K562 (cell line): ENCODE results near the gene CFAP251. TPM values are rescaled to one million over a fixed set of nuclear protein-coding genes. Genes with fewer than 3 reads are reported as not detected.

Experiments used
- ATAC-seq: fragments of 200-7000 bp; cut with Tn5 transposase; 3 replicates; pipeline ENCODE4 v1.9.1; 2020; ENCODE audit warnings: moderate library complexity
- BruUV-seq: library from RNA; stranded (reverse); fragments of 400-500 nt; replicated peaks from 2 replicates; lab custom pipeline; 2021; lab: Mats Ljungman, UMichigan
- CTCF ChIA-PET: fragments of 300-600 bp; formaldehyde crosslinking; extraction: SDS; loops from one replicate; lab custom pipeline; 2021; ENCODE audit warnings: low intra/inter-chr PET ratio; lab: Yijun Ruan, JAX
- POLR2A ChIA-PET: fragments of 300-600, 350-650 bp; sonication (Branson Sonifier 250); formaldehyde crosslinking; extraction: SDS; loops from one replicate; lab custom pipeline; 2021; ENCODE audit warnings: antibody characterized with exemption, inconsistent platforms; lab: Yijun Ruan, JAX
- DNase-seq, 4 experiments: peaks; one replicate each; pipeline versions ENCODE4 v3.0.0 to v3.0.0-alpha.2; 2011 to 2018; ENCODE audit warnings: low spot score in 3 of 4, mixed read lengths in 3 of 4; ENCODE audit errors: extremely low read depth in 1 of 4
- FAIRE-seq: peaks from 2 replicates; lab custom pipeline; 2011; peaks lifted over from hg19 to GRCh38; lab: Jason Lieb, UNC
- H2AFZ ChIP-seq: 2 replicates; pipeline ENCODE4 v1.6.0; 2011; ENCODE audit warnings: low read depth, low read length, control low read depth, inconsistent platforms
- H3K27ac ChIP-seq: fragments of 200-600 bp; 3 replicates; pipeline ENCODE4 v1.8.0; 2011; ENCODE audit warnings: low read depth, mild to moderate bottlenecking, control low read depth, inconsistent platforms, low read length, moderate library complexity, mixed read lengths; ENCODE audit errors: extremely low read depth
- H3K27me3 ChIP-seq, 2 experiments: fragments of 300-600 bp in 1 of 2; 2 replicates in 1 of 2; 3 replicates in 1 of 2; pipeline versions ENCODE4 v1.6.0 to v1.8.0; 2011; ENCODE audit warnings: inconsistent platforms in 2 of 2, low read length in 2 of 2, mild to moderate bottlenecking in 1 of 2, mixed read lengths in 1 of 2, moderate library complexity in 1 of 2; ENCODE audit not compliant: control insufficient read depth in 2 of 2, insufficient read depth in 2 of 2
- H3K36me3 ChIP-seq: fragments of 300-600 bp; 3 replicates; pipeline ENCODE4 v1.8.0; 2011; ENCODE audit warnings: mild to moderate bottlenecking, low read length, inconsistent platforms; ENCODE audit not compliant: control insufficient read depth, insufficient read depth
- H3K4me1 ChIP-seq, 2 experiments: fragments of 200-600 bp in 1 of 2; replicated peaks in 1 of 2; 2 replicates in 1 of 2; 3 replicates in 1 of 2; pipeline versions ENCODE4 v1.5.1 to v1.8.0; 2011; ENCODE audit warnings: inconsistent platforms in 2 of 2, low read length in 2 of 2, mild to moderate bottlenecking in 1 of 2, mixed read lengths in 1 of 2, moderate library complexity in 1 of 2; ENCODE audit not compliant: control insufficient read depth in 2 of 2, insufficient read depth in 2 of 2
- H3K4me2 ChIP-seq: 2 replicates; pipeline ENCODE4 v1.6.1; 2011; ENCODE audit warnings: low read length, control low read depth, inconsistent platforms, mixed read lengths; ENCODE audit not compliant: insufficient read depth
- H3K4me3 ChIP-seq: fragments of 200-600 bp; sonication (generic), shearing (Covaris generic); 2 replicates; pipeline ENCODE4 v1.5.1; 2016; ENCODE audit warnings: control low read depth, inconsistent platforms
- H3K79me2 ChIP-seq: fragments of 200-600 bp; 3 replicates; pipeline ENCODE4 v1.8.0; 2011; ENCODE audit warnings: low read length, inconsistent platforms; ENCODE audit not compliant: control insufficient read depth, insufficient read depth
- H3K9ac ChIP-seq, 2 experiments: 2 replicates each; pipeline versions ENCODE4 v1.6.0 to v1.6.1; 2011; ENCODE audit warnings: low read depth in 2 of 2, low read length in 2 of 2, control low read depth in 1 of 2, inconsistent platforms in 1 of 2, mild to moderate bottlenecking in 1 of 2, mixed read lengths in 1 of 2; ENCODE audit not compliant: insufficient read depth in 1 of 2
- H3K9me1 ChIP-seq: one replicate; pipeline ENCODE4 v1.6.0; 2011; ENCODE audit warnings: inconsistent platforms, mild to moderate bottlenecking, low read length, moderate library complexity; ENCODE audit not compliant: control insufficient read depth, insufficient read depth
- H3K9me3 ChIP-seq: replicated peaks from 2 replicates; pipeline ENCODE4 v1.5.1; 2011; ENCODE audit warnings: low read depth, low read length, inconsistent platforms; ENCODE audit not compliant: control insufficient read depth, insufficient read depth
- H4K20me1 ChIP-seq: replicated peaks from 2 replicates; pipeline ENCODE4 v1.6.1; 2011; ENCODE audit warnings: low read length, inconsistent platforms, mixed read lengths; ENCODE audit not compliant: control insufficient read depth, insufficient read depth
- BRF1 ChIP-seq: IDR thresholded peaks from 3 replicates; pipeline ENCODE4 v1.6.1; 2011; ENCODE audit warnings: borderline replicate concordance, mild to moderate bottlenecking; ENCODE audit not compliant: insufficient read length; ENCODE audit errors: extremely low read depth
- BRF2 ChIP-seq: IDR thresholded peaks from 3 replicates; pipeline ENCODE4 v1.6.1; 2011; ENCODE audit warnings: borderline replicate concordance, mild to moderate bottlenecking; ENCODE audit not compliant: insufficient read length, insufficient read depth
- FOSL1 ChIP-seq: fragments of 200-800 bp; sonication (Bioruptor generic); conservative IDR thresholded peaks from 2 replicates; pipeline ENCODE4 v1.6.1; 2016; ENCODE audit warnings: missing genetic modification characterization, missing compliant biosample characterization
- MEF2A ChIP-seq: IDR thresholded peaks from 2 replicates; pipeline ENCODE4 v1.6.1; 2011; ENCODE audit warnings: low read depth, mild to moderate bottlenecking, low read length, moderate library complexity; ENCODE audit not compliant: control insufficient read depth
- MTF1 ChIP-seq: fragments of 250-450 bp; sonication (Bioruptor Pico); IDR thresholded peaks from 2 replicates; pipeline ENCODE4 v1.9.0; 2021; ENCODE audit warnings: moderate library complexity, mild to moderate bottlenecking, inconsistent platforms, borderline replicate concordance
- NFATC3 ChIP-seq: fragments of 450-650 bp; IDR thresholded peaks from 2 replicates; pipeline ENCODE4 v1.6.1; 2017; ENCODE audit warnings: mild to moderate bottlenecking
- RBM14 ChIP-seq: fragments of 200-400 bp; formaldehyde crosslinking; IDR thresholded peaks from 2 replicates; pipeline ENCODE4 v1.6.1; 2018; ENCODE audit warnings: low read depth, mild to moderate bottlenecking, low read length, moderate library complexity, borderline replicate concordance; ENCODE audit not compliant: insufficient read depth
- SETDB1 ChIP-seq: IDR thresholded peaks from one replicate; pipeline ENCODE4 v1.6.1; 2012; ENCODE audit warnings: low read length, control low read depth, inconsistent platforms
- SPI1 ChIP-seq: IDR thresholded peaks from 2 replicates; pipeline ENCODE4 v1.6.1; 2011; ENCODE audit warnings: low read depth, low read length, control low read depth, borderline replicate concordance
- SREBF1 ChIP-seq: fragments of 150-350 bp; IDR thresholded peaks from 2 replicates; pipeline ENCODE4 v1.6.1; 2014; ENCODE audit warnings: antibody characterized with exemption, low read depth, low read length, borderline replicate concordance
- VEZF1 ChIP-seq: fragments of 200-800 bp; sonication (Bioruptor generic); IDR thresholded peaks from 2 replicates; pipeline ENCODE4 v1.6.1; 2017; ENCODE audit warnings: missing genetic modification characterization, missing compliant biosample characterization
- ZC3H4 ChIP-seq: sonication (generic); formaldehyde crosslinking; IDR thresholded peaks from 2 replicates; pipeline ENCODE4 v1.9.0; 2021; ENCODE audit warnings: missing genetic modification reagents, borderline replicate concordance
- ZEB2 ChIP-seq: fragments of 450-650 bp; IDR thresholded peaks from 2 replicates; pipeline ENCODE4 v1.6.1; 2016
- ZNF609 ChIP-seq: sonication (generic); formaldehyde crosslinking; IDR thresholded peaks from 2 replicates; pipeline ENCODE4 v1.8.1; 2023; ENCODE audit warnings: missing genetic modification reagents, mild to moderate bottlenecking, borderline replicate concordance
- ZSCAN29 ChIP-seq: fragments of 450-650 bp; IDR thresholded peaks from 2 replicates; pipeline ENCODE4 v1.6.1; 2017
- WGBS: fragments of 100-300 bp; shearing (Covaris generic); methylation state at CpG from one replicate; pipeline ENCODE4 v1.1.6; 2016; ENCODE audit warnings: low coverage, mixed read lengths; ENCODE audit not compliant: insufficient coverage; ENCODE audit errors: missing lambda C conversion rate; 5-methylcytosine and 5-hydroxymethylcytosine counted together
- in situ Hi-C: fragments of 300-500 bp; cut with MboI; formaldehyde crosslinking; loops from 4 replicates; pipeline ENCODE4 v1.15.0; 2018; ENCODE audit warnings: inconsistent platforms, mixed read lengths
- intact Hi-C: fragments of 100-400 bp; cut with micrococcal nuclease; formaldehyde crosslinking; loops from 2 replicates; pipeline ENCODE4 v1.14.2; 2022
- polyA plus RNA-seq, 8 experiments: library from polyadenylated mRNA; depleted of rRNA in 4 of 8; stranded (reverse) in 5 of 8; unstranded in 3 of 8; fragments of >200 nt; fragmentation: Nextera tagmentation in 2 of 8; fragmentation: Illumina TruSeq in 1 of 8; extraction: Ambion mirVana in 2 of 8; extraction: Trizol in 1 of 8; gene quantifications; 2 replicates each; pipeline versions ENCODE4 v1.2.1 to v1.2.3, GENCODE V29; 2011 to 2014; ENCODE audit warnings: inconsistent platforms in 1 of 8, missing spikeins in 1 of 8
- total RNA-seq, 7 experiments: library from RNA; depleted of rRNA in 6 of 7; stranded (reverse); fragments of >200 nt in 6 of 7; fragmentation: Illumina TruSeq in 2 of 7; extraction: Trizol in 2 of 7; gene quantifications; 2 replicates each; pipeline versions ENCODE4 v1.2.1 to v1.2.3, GENCODE V29; 2011 to 2021; ENCODE audit warnings: low replicate concordance in 1 of 7

Gene CFAP251
- total and polyA plus RNA-seq, 9 of the 15 experiments (the other 6 are each of a cell fraction or from before 2014, with no cell fraction given): 16.6 to 31.0 (median 19.1) TPM

- H3K4me2 ChIP-seq: no peak overlapping the region
- no peaks in the 10 kb centered on the region for H3K9me3 ChIP-seq
- ChIA-PET POLR2A (interaction anchor here (0.6 to 0.9 kb wide), 2 partner anchors 11 to 36 kb away, joined by 3 to 4 read pairs; partner anchors contain the start of gene MLXIP), CTCF (no interaction called here)
- no peaks in the 10 kb centered on the region for H4K20me1 ChIP-seq
- ATAC-seq (no peak), FAIRE-seq (no peak), DNase-seq (no peak)
- 85% methylated on average over 7 of the region's 11 CpGs for WGBS
- H3K27ac ChIP-seq: no peak overlapping the region
- H3K4me1 ChIP-seq: peaks cover 0 to 3% of the 10 kb centered on the region in 2 experiments; a peak in 1 of 5 replicates
- H3K36me3 ChIP-seq: peaks cover 52% of the 10 kb centered on the region; the same call in 1 of the 3 replicates
- no peaks in the 10 kb centered on the region for H3K9me1 ChIP-seq
- no peak overlapping the region for H2AFZ ChIP-seq
- BruUV-seq: no TSS peak
- 0 out of 4 replicates have a peak overlapping the region, but pooled peaks of 1 of the 2 experiments have one; percentile 17 for H3K9ac ChIP-seq
- no peaks in the 10 kb centered on the region for H3K27me3 ChIP-seq
- in situ Hi-C loops: loop anchor here (5.0 kb wide), 1 partner anchor 149 kb away; no protein-coding TSS in a partner anchor
- H3K79me2 ChIP-seq: no peaks in the 10 kb centered on the region
- no peak overlapping the region for H3K4me3 ChIP-seq
- intact Hi-C loops: no loop called here
- no peak for TF ChIP-seq SREBF1
- no peak for TF ChIP-seq SPI1
- no peak for TF ChIP-seq ZEB2
- no peak for TF ChIP-seq ZNF609 (CRISPR knock-in tag)
- no peak for TF ChIP-seq VEZF1
- TF ChIP-seq ZC3H4 (CRISPR knock-in tag): no peak
- TF ChIP-seq MTF1: no peak
- no peak for TF ChIP-seq BRF2
- TF ChIP-seq FOSL1 (tag): no peak
- TF ChIP-seq MEF2A: no peak
- TF ChIP-seq RBM14: no peak
- no peak for TF ChIP-seq ZSCAN29
- no peak for TF ChIP-seq SETDB1
- no peak for TF ChIP-seq NFATC3
- no peak for TF ChIP-seq BRF1
Measured at GRCh38 chr12:122042910-122043309, 124.5 kb downstream of the CFAP251 start.
